GM21526 (cell line): ENCODE measurements around the gene BHMT.
"Not testable (repeated sequence)": the region's sequence is repeated elsewhere in the genome, so short reads cannot be mapped to it uniquely, and the experiment has no call there.

Experiments used
- ATAC-seq: cut with Tn5 transposase; IDR thresholded peaks from one replicate; pipeline ENCODE4 v1.9.1; 2021; ENCODE audit warnings: moderate library complexity; ENCODE audit not compliant: unreplicated experiment, low FRiP score

BHMT gene

DNA sequence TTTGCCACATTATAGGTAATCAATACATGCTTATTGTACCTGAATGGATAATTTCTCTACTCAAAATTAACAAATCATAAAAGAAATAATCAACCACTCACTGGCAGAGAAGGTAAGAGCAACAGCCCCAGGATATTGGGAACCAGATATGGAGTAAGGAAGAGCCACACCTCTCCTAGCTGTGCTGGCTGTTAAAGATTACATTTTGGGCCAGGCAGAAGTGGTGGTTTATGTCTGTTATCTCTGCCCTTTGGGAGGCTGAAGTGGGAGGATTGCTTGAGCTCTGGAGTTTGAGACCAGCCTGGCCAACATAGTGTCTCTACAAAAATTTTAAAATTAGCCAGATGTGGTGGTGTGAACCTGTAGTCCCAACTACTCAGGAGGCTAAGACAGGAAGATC, 56.4 kb downstream of the BHMT start:
- ATAC-seq = no peak

GRCh38 chr5:79170661-79171060, 59.1 kb downstream of the BHMT start:
- no peak for ATAC-seq

DNA sequence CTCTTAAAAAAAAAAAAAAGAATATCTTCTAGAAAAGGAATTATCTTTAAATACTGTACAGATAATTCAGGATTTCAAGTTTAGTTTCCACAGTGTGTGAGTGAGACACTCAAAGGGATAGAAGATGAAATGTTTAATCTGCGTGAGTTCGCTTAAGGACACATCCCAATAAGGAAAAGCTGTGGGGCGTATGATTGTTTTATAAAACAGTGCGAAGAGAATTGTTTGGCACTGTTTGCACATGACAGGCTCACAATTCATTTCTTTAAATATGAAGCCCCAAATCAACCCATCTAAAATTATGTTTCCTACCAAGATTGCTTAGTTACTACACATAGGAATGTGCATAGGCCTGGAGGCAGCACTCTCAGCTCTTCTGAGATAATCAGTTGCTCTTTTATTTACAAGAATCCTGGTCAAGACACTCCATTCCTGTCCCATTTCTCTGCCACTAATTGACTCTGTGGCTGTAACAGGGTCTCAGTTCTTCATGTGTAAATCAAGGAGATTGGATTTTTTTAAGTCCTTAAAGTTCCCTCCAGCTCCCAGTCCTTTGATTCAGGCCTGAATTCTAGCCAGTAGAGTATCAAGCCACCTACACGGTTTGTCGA, 60.1 kb downstream of the BHMT start:
- ATAC-seq = no peak

- ATAC-seq = no peak
Observed at GRCh38 chr5:79172269-79172668, 60.7 kb downstream of the BHMT start.

DNA sequence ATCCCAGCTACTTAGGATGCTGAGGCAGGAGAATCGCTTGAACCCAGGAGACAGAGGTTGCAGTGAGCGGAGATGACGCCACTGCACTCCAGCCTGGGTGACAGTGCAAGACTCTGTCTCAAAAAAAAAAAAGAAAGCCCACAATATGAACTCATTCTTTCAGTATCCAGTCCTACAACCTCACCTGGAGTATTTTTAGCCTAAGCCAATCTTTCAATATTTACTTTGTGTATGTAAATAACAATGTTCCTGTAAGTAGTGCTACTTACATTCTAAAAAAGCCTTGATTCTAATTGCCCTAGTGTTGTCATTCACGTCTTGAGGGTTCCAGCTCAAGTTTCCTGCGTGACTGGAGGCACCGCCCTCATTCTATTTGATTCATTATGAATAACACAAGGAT, 62.0 kb downstream of the BHMT start:
- ATAC-seq = no peak

GRCh38 chr5:79180449-79180848, 68.8 kb downstream of the BHMT start:
- not testable (repeated sequence) for ATAC-seq

GRCh38 chr5:79181419-79182022, 69.9 kb downstream of the BHMT start:
- no peak for ATAC-seq
